ENCODE data around the gene TRIM69. TPM values are rescaled to one million over a fixed set of nuclear protein-coding genes. Genes with fewer than 3 reads are reported as not detected.
"Not testable (repeated sequence)": the region's sequence is repeated elsewhere in the genome, so short reads cannot be mapped to it uniquely, and the experiment has no call there.

The TRIM69 gene, protein sequence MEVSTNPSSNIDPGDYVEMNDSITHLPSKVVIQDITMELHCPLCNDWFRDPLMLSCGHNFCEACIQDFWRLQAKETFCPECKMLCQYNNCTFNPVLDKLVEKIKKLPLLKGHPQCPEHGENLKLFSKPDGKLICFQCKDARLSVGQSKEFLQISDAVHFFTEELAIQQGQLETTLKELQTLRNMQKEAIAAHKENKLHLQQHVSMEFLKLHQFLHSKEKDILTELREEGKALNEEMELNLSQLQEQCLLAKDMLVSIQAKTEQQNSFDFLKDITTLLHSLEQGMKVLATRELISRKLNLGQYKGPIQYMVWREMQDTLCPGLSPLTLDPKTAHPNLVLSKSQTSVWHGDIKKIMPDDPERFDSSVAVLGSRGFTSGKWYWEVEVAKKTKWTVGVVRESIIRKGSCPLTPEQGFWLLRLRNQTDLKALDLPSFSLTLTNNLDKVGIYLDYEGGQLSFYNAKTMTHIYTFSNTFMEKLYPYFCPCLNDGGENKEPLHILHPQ
- 10 to 100 TPM; 53.0 to 59.5 TPM for total RNA-seq

DNA sequence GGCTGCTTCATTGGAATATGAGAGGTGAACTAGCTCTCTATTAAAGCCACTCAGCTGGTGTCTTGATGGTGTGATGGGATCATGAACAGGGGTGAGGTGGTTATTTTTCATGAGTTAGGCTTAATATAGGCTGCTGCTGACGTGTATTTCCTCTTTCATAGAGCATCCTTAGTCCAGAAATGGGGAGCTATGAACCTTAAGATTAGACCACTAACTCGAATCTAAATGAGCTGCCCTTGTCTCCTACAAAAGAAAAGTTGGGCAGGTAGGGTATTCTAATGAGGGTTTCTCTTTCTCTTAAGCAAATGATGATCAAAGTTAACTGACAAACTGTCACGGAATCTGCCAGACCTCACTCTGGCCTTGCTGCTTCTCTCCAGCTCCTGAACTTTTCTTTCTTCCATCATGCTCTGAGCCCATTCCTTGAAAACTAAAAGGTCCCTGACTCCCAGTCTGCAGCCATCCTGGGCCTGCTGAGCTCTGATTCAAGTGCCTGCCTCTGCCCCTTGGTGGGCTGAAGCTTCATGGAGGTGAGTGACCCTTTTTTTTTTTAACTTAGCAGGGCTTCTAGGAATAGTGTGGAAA is at the start of gene TRIM69:
Gene TRIM69 (plus strand): TSS at position 348 of the 585 bp plus-strand sequence. CDS start 177 bp downstream, at position 525.
- CTCF ChIA-PET: interaction anchor here (0.6 to 7.0 kb wide), 25 partner anchors 10 to 430 kb away, joined by 3 to 301 read pairs (median 6); partner anchors contain the start of genes B2M, PATL2 and SPG11

GRCh38 chr15:44689318-44689717 is 47.0 kb upstream of the TRIM69 start:
- CTCF ChIA-PET: interaction anchor here (1.3 to 1.6 kb wide), 2 partner anchors 23 to 26 kb away, joined by 4 to 5 read pairs; partner anchors contain the start of gene SPG11
- H3K4me3 Mint-ChIP-seq; ATAC-seq; H3K27me3 Mint-ChIP-seq (ENCODE audit: low read depth); DNase-seq: not testable (repeated sequence)
- H3K36me3 Mint-ChIP-seq (ENCODE audit: low read depth): peaks cover 42% of the 10 kb centered on the region
- POLR2A ChIA-PET: interaction anchor here (0.7 to 35.3 kb wide), 7 partner anchors 11 to 26 kb away, joined by 3 to 1989 read pairs (median 6); partner anchors contain the start of genes B2M, PATL2 and SPG11
- H3K4me1 Mint-ChIP-seq (ENCODE audit: low read depth): peaks cover 68% of the 10 kb centered on the region
- peak overlapping the region; percentile 69 for H3K27ac Mint-ChIP-seq
- H3K9me3 Mint-ChIP-seq (ENCODE audit: insufficient read depth): peaks cover 17% of the 10 kb centered on the region

More for the DNA sequence above, at the start of gene TRIM69:
- peak within 1 kb of the TSS; percentile 78 for H3K4me3 Mint-ChIP-seq
- no peaks in the 10 kb centered on the region for H3K9me3 Mint-ChIP-seq (ENCODE audit: insufficient read depth)
- no peaks in the 10 kb centered on the region for H3K27me3 Mint-ChIP-seq (ENCODE audit: low read depth)
- ATAC-seq (peak; percentile 47), DNase-seq (no peak)
- POLR2A ChIA-PET: interaction anchor here (0.5 to 21.4 kb wide), 13 partner anchors 9 to 312 kb away, joined by 3 to 2005 read pairs (median 5); partner anchors contain the start of genes B2M, EIF3J, PATL2 and SPG11
- peak within 1 kb of the TSS; percentile 97 for H3K27ac Mint-ChIP-seq
- peaks cover 22% of the 10 kb centered on the region for H3K36me3 Mint-ChIP-seq (ENCODE audit: low read depth)
- peaks cover 70% of the 10 kb centered on the region for H3K4me1 Mint-ChIP-seq (ENCODE audit: low read depth)

- Mint-ChIP-seq H3K27ac (peak overlapping the region; percentile 72), H3K36me3 (ENCODE audit: low read depth) (peaks cover 33% of the 10 kb centered on the region), H3K4me1 (ENCODE audit: low read depth) (peaks cover 64% of the 10 kb centered on the region), H3K9me3 (ENCODE audit: insufficient read depth) (peaks cover 14% of the 10 kb centered on the region)
- ChIA-PET POLR2A (interaction anchor here (0.9 to 35.3 kb wide), 7 partner anchors 9 to 39 kb away, joined by 3 to 1989 read pairs (median 6); partner anchors contain the start of genes B2M, PATL2 and SPG11), CTCF (interaction anchor here (1.0 to 1.7 kb wide), 6 partner anchors 12 to 48 kb away, joined by 3 to 8 read pairs (median 5); partner anchors contain the start of genes PATL2 and SPG11)
- not testable (repeated sequence) for H3K27me3 Mint-ChIP-seq (ENCODE audit: low read depth); H3K4me3 Mint-ChIP-seq
- peak; percentile 84 for ATAC-seq
- DNase-seq: peak; percentile 67
These were observed 46.1 kb upstream of the TRIM69 start for GRCh38 chr15:44690245-44690644.

GRCh38 chr15:44692659-44693058 is 43.7 kb upstream of the TRIM69 start:
- Mint-ChIP-seq H3K9me3 (ENCODE audit: insufficient read depth) (peaks cover 3% of the 10 kb centered on the region), H3K27me3 (ENCODE audit: low read depth) (peaks cover 1% of the 10 kb centered on the region), H3K27ac (no peak overlapping the region), H3K4me3 (no peak overlapping the region), H3K4me1 (ENCODE audit: low read depth) (peaks cover 49% of the 10 kb centered on the region), H3K36me3 (ENCODE audit: low read depth) (peaks cover 15% of the 10 kb centered on the region)
- DNase-seq (no peak), ATAC-seq (no peak)
- ChIA-PET CTCF (interaction anchor here (0.9 to 2.4 kb wide), 6 partner anchors 9 to 29 kb away, joined by 3 to 14 read pairs (median 4); partner anchors contain the start of gene SPG11), POLR2A (interaction anchor here (1.1 to 35.3 kb wide), 3 partner anchors 15 to 29 kb away, joined by 3 to 1989 read pairs (median 10); partner anchors contain the start of genes B2M, PATL2 and SPG11)

DNA sequence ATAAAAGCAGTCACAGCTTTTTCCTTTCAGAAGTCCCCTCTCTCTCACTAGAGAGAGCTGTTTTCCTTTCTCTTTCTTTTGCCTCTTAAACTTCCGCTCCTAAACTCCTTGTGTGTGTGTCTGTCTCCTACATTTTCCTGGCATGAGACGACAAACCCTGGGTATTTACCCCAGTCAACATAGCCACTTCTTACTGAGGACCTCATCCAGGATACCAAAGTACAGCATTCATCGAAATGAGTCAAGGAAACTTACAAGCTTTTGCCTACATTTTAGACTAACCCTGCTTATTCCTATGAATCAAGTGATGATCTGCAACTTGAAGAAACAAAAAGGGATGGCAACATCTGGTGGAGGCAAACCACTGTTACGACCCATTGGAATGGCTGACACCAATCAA is 41.9 kb upstream of the TRIM69 start:
- ChIA-PET CTCF (interaction anchor here (0.9 to 2.7 kb wide), 4 partner anchors 14 to 73 kb away, joined by 3 to 12 read pairs (median 7); partner anchors contain the start of genes B2M and PATL2), POLR2A (interaction anchor here (0.6 to 1.1 kb wide), 3 partner anchors 16 to 31 kb away, joined by 3 to 4 read pairs (median 3); partner anchors contain the start of genes B2M, PATL2 and SPG11)
- H3K4me1 Mint-ChIP-seq (ENCODE audit: low read depth): peaks cover 34% of the 10 kb centered on the region
- H3K36me3 Mint-ChIP-seq (ENCODE audit: low read depth): peaks cover 1% of the 10 kb centered on the region
- no peaks in the 10 kb centered on the region for H3K9me3 Mint-ChIP-seq (ENCODE audit: insufficient read depth)
- ATAC-seq: no peak
- no peak overlapping the region for H3K4me3 Mint-ChIP-seq
- H3K27ac Mint-ChIP-seq: no peak overlapping the region
- peaks cover 1% of the 10 kb centered on the region for H3K27me3 Mint-ChIP-seq (ENCODE audit: low read depth)
- DNase-seq: no peak

GRCh38 chr15:44695294-44695693 is 41.0 kb upstream of the TRIM69 start:
- H3K9me3 Mint-ChIP-seq (ENCODE audit: insufficient read depth): peaks cover 5% of the 10 kb centered on the region
- ATAC-seq (no peak), DNase-seq (no peak)
- H3K27ac Mint-ChIP-seq: no peak overlapping the region
- H3K4me3 Mint-ChIP-seq: no peak overlapping the region
- H3K36me3 Mint-ChIP-seq (ENCODE audit: low read depth): peaks cover 6% of the 10 kb centered on the region
- peaks cover 28% of the 10 kb centered on the region for H3K4me1 Mint-ChIP-seq (ENCODE audit: low read depth)
- H3K27me3 Mint-ChIP-seq (ENCODE audit: low read depth): peaks cover 1% of the 10 kb centered on the region
- POLR2A ChIA-PET: interaction anchor here (1.1 to 2.1 kb wide), 3 partner anchors 16 to 28 kb away, joined by 3 to 19 read pairs (median 7); partner anchors contain the start of genes B2M and PATL2
- CTCF ChIA-PET: interaction anchor here (1.4 to 2.7 kb wide), 4 partner anchors 15 to 43 kb away, joined by 5 to 12 read pairs (median 9); partner anchors contain the start of genes B2M, PATL2 and SPG11

- ChIA-PET POLR2A (interaction anchor here (1.0 to 2.6 kb wide), 5 partner anchors 14 to 31 kb away, joined by 3 to 19 read pairs (median 4); partner anchors contain the start of genes B2M and PATL2), CTCF (interaction anchor here (1.2 to 2.7 kb wide), 4 partner anchors 9 to 33 kb away, joined by 3 to 12 read pairs (median 5); partner anchors contain the start of genes B2M and PATL2)
- Mint-ChIP-seq H3K27me3 (ENCODE audit: low read depth) (peaks cover 1% of the 10 kb centered on the region), H3K4me1 (ENCODE audit: low read depth) (peaks cover 25% of the 10 kb centered on the region), H3K27ac (no peak overlapping the region), H3K4me3 (no peak overlapping the region), H3K9me3 (ENCODE audit: insufficient read depth) (peaks cover 16% of the 10 kb centered on the region), H3K36me3 (ENCODE audit: low read depth) (peaks cover 17% of the 10 kb centered on the region)
- no peak for ATAC-seq
- no peak for DNase-seq
These were observed 39.3 kb upstream of the TRIM69 start for GRCh38 chr15:44697014-44697413.

DNA sequence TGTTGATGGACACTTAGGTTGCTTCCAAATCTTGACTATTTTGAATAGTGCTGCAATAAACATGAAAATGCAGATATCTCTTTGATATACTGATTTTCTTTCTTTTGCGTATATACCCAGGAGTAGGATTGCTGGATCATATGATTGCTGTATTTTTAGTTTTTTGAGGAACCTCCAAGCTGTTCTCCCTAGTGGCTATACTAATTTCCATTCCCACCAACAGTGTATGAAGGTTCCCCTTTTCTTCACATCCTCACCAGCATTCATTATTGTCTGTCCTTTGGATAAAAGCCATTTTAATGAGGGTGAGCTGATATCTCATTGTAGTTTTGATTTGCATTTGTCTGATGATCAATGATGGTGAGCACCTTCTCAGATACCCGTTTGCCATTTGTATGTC is 37.7 kb upstream of the TRIM69 start:
- Mint-ChIP-seq H3K27me3 (ENCODE audit: low read depth) (peaks cover 1% of the 10 kb centered on the region), H3K36me3 (ENCODE audit: low read depth) (peaks cover 27% of the 10 kb centered on the region), H3K9me3 (ENCODE audit: insufficient read depth) (peaks cover 28% of the 10 kb centered on the region), H3K27ac (no peak overlapping the region), H3K4me1 (ENCODE audit: low read depth) (peaks cover 20% of the 10 kb centered on the region), H3K4me3 (no peak overlapping the region)
- ChIA-PET CTCF (interaction anchor here (0.9 to 1.2 kb wide), 3 partner anchors 12 to 37 kb away, joined by 3 to 7 read pairs (median 6); partner anchors contain the start of genes B2M, PATL2 and TRIM69), POLR2A (interaction anchor here (0.9 to 2.6 kb wide), 4 partner anchors 8 to 35 kb away, joined by 3 to 10 read pairs (median 4); partner anchors contain the start of genes B2M and PATL2)
- no peak for ATAC-seq
- no peak for DNase-seq

- H3K4me1 Mint-ChIP-seq (ENCODE audit: low read depth); H3K4me3 Mint-ChIP-seq; H3K27me3 Mint-ChIP-seq (ENCODE audit: low read depth); H3K27ac Mint-ChIP-seq; DNase-seq; ATAC-seq: not testable (repeated sequence)
- ChIA-PET CTCF (interaction anchor here (2.0 kb wide), 1 partner anchor 38 kb away, joined by 7 read pairs; the partner anchor contains the start of gene SPG11), POLR2A (interaction anchor here (1.2 kb wide), 1 partner anchor 10 kb away, joined by 5 read pairs; the partner anchor contains the start of genes B2M and PATL2)
- Mint-ChIP-seq H3K36me3 (ENCODE audit: low read depth) (peaks cover 41% of the 10 kb centered on the region), H3K9me3 (ENCODE audit: insufficient read depth) (peaks cover 37% of the 10 kb centered on the region)
These were observed 35.7 kb upstream of the TRIM69 start for GRCh38 chr15:44700676-44701075.

GRCh38 chr15:44705986-44706385 is 30.3 kb upstream of the TRIM69 start:
- no peaks in the 10 kb centered on the region for H3K27me3 Mint-ChIP-seq (ENCODE audit: low read depth)
- ATAC-seq: no peak
- H3K9me3 Mint-ChIP-seq (ENCODE audit: insufficient read depth): peaks cover 26% of the 10 kb centered on the region
- H3K27ac Mint-ChIP-seq: peak overlapping the region; percentile 36
- H3K36me3 Mint-ChIP-seq (ENCODE audit: low read depth): peaks cover 56% of the 10 kb centered on the region
- POLR2A ChIA-PET: interaction anchor here (20.7 to 20.9 kb wide), 2 partner anchors 23 to 30 kb away, joined by 1989 to 2005 read pairs; partner anchors contain the start of genes SPG11 and TRIM69
- H3K4me1 Mint-ChIP-seq (ENCODE audit: low read depth): peaks cover 27% of the 10 kb centered on the region
- CTCF ChIA-PET: interaction anchor here (1.0 to 18.3 kb wide), 4 partner anchors 9 to 47 kb away, joined by 3 to 476 read pairs (median 6); partner anchors contain the start of gene SPG11
- H3K4me3 Mint-ChIP-seq: no peak overlapping the region
- DNase-seq: no peak
